UCSD-AML1 (cell line): ENCODE results near the gene PACSIN3.
"Not testable (repeated sequence)": the region's sequence is repeated elsewhere in the genome, so short reads cannot be mapped to it uniquely, and the experiment has no call there.

Experiments used
- DNase-seq: peaks from one replicate; lab custom pipeline; 2025; ENCODE audit not compliant: unreplicated experiment; lab: John Stamatoyannopoulos, UW

Gene PACSIN3

GRCh38 chr11:47186076-47186699, at the start of gene PACSIN3:
Gene PACSIN3, minus strand, starts transcription at chr11:47186434. Its CDS starts 3,707 bp downstream, at chr11:47182727.
- peak; percentile 48 for DNase-seq

GRCh38 chr11:47235163-47235562, 48.9 kb upstream of the PACSIN3 start:
- no peak for DNase-seq

- DNase-seq: no peak
Measured at GRCh38 chr11:47234669-47235100, 48.5 kb upstream of the PACSIN3 start.

- DNase-seq: peak; percentile 21
Measured at GRCh38 chr11:47233989-47234668, 47.9 kb upstream of the PACSIN3 start.

- no peak for DNase-seq
Measured at GRCh38 chr11:47233051-47233450, 46.8 kb upstream of the PACSIN3 start.

GRCh38 chr11:47229161-47229560, 42.9 kb upstream of the PACSIN3 start:
- DNase-seq: no peak

GRCh38 chr11:47225552-47226400, 39.5 kb upstream of the PACSIN3 start:
- DNase-seq: no peak

- no peak for DNase-seq
Measured at GRCh38 chr11:47222696-47223095, 36.5 kb upstream of the PACSIN3 start.

GRCh38 chr11:47220401-47220821, 34.2 kb upstream of the PACSIN3 start:
- no peak for DNase-seq

- DNase-seq: peak; percentile 31
Measured at GRCh38 chr11:47216121-47216798, 30.0 kb upstream of the PACSIN3 start.

GRCh38 chr11:47215366-47215910, 29.2 kb upstream of the PACSIN3 start:
- DNase-seq: no peak

GRCh38 chr11:47213950-47214565, 27.8 kb upstream of the PACSIN3 start:
- peak; percentile 77 for DNase-seq

GRCh38 chr11:47212938-47213337, 26.7 kb upstream of the PACSIN3 start:
- DNase-seq: no peak

GRCh38 chr11:47208628-47209027, 22.4 kb upstream of the PACSIN3 start:
- no peak for DNase-seq

GRCh38 chr11:47208008-47208552, 21.8 kb upstream of the PACSIN3 start:
- not testable (repeated sequence) for DNase-seq

- no peak for DNase-seq
Measured at GRCh38 chr11:47207459-47207858, 21.2 kb upstream of the PACSIN3 start.

- not testable (repeated sequence) for DNase-seq
Measured at GRCh38 chr11:47206577-47206976, 20.3 kb upstream of the PACSIN3 start.

- DNase-seq: no peak
Measured at GRCh38 chr11:47204637-47204989, 18.4 kb upstream of the PACSIN3 start.

- no peak for DNase-seq
Measured at GRCh38 chr11:47202576-47202975, 16.3 kb upstream of the PACSIN3 start.

- no peak for DNase-seq
Measured at GRCh38 chr11:47201015-47201414, 14.8 kb upstream of the PACSIN3 start.
